A549 (cell line): ENCODE data around the gene PAM16.

Source experiments
- CTCF ChIP-seq: fragments of >200 bp; sonication (Bioruptor Twin); formaldehyde crosslinking; IDR thresholded peaks from 3 replicates; pipeline ENCODE4 v1.5.1; 2016
- EHMT2 ChIP-seq: fragments of 200-600 bp; sonication (generic); IDR thresholded peaks from 2 replicates; pipeline ENCODE4 v1.6.1; 2016; ENCODE audit warnings: antibody characterized with exemption, low read depth, mild to moderate bottlenecking, moderate library complexity
- EP300 ChIP-seq, 2 experiments: fragments of >200 bp; sonication (Bioruptor Twin); formaldehyde crosslinking; IDR thresholded peaks; 2 replicates in 1 of 2; 3 replicates in 1 of 2; pipeline ENCODE4 v1.6.1; 2016 to 2017
- RAD21 ChIP-seq, 2 experiments: fragments of >200 bp in 1 of 2; sonication (Bioruptor Twin) in 1 of 2; formaldehyde crosslinking in 1 of 2; IDR thresholded peaks in 1 of 2; conservative IDR thresholded peaks in 1 of 2; 2 replicates in 1 of 2; 3 replicates in 1 of 2; pipeline ENCODE4 v1.6.1; 2012 to 2018; ENCODE audit warnings: inconsistent platforms in 1 of 2
- TF ChIP-seq, protein P1 (sequence below): fragments of 200-600 bp; sonication (generic); IDR thresholded peaks from 2 replicates; pipeline ENCODE4 v1.6.1; 2016; ENCODE audit warnings: antibody characterized with exemption, mild to moderate bottlenecking, moderate library complexity
- TF ChIP-seq, protein P2 (sequence below): IDR thresholded peaks from 2 replicates; pipeline ENCODE4 v1.6.1; 2012; ENCODE audit warnings: low read depth, borderline replicate concordance
- TF ChIP-seq, protein P3 (sequence below): IDR thresholded peaks from 2 replicates; pipeline ENCODE4 v1.6.1; 2012

- TF ChIP-seq, protein P1, sequence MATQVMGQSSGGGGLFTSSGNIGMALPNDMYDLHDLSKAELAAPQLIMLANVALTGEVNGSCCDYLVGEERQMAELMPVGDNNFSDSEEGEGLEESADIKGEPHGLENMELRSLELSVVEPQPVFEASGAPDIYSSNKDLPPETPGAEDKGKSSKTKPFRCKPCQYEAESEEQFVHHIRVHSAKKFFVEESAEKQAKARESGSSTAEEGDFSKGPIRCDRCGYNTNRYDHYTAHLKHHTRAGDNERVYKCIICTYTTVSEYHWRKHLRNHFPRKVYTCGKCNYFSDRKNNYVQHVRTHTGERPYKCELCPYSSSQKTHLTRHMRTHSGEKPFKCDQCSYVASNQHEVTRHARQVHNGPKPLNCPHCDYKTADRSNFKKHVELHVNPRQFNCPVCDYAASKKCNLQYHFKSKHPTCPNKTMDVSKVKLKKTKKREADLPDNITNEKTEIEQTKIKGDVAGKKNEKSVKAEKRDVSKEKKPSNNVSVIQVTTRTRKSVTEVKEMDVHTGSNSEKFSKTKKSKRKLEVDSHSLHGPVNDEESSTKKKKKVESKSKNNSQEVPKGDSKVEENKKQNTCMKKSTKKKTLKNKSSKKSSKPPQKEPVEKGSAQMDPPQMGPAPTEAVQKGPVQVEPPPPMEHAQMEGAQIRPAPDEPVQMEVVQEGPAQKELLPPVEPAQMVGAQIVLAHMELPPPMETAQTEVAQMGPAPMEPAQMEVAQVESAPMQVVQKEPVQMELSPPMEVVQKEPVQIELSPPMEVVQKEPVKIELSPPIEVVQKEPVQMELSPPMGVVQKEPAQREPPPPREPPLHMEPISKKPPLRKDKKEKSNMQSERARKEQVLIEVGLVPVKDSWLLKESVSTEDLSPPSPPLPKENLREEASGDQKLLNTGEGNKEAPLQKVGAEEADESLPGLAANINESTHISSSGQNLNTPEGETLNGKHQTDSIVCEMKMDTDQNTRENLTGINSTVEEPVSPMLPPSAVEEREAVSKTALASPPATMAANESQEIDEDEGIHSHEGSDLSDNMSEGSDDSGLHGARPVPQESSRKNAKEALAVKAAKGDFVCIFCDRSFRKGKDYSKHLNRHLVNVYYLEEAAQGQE, result no peak
- TF ChIP-seq CTCF (no peak), EP300 (IDR thresholded peaks at IDR 0.05) (no peak), RAD21 (conservative IDR thresholded peaks at IDR 0.05 in 1 of 2, IDR thresholded peaks at IDR 0.05 in 1 of 2) (no peak), EHMT2 (no peak)
- TF ChIP-seq, protein P2, sequence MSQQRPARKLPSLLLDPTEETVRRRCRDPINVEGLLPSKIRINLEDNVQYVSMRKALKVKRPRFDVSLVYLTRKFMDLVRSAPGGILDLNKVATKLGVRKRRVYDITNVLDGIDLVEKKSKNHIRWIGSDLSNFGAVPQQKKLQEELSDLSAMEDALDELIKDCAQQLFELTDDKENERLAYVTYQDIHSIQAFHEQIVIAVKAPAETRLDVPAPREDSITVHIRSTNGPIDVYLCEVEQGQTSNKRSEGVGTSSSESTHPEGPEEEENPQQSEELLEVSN, result no peak
- TF ChIP-seq, protein P3, sequence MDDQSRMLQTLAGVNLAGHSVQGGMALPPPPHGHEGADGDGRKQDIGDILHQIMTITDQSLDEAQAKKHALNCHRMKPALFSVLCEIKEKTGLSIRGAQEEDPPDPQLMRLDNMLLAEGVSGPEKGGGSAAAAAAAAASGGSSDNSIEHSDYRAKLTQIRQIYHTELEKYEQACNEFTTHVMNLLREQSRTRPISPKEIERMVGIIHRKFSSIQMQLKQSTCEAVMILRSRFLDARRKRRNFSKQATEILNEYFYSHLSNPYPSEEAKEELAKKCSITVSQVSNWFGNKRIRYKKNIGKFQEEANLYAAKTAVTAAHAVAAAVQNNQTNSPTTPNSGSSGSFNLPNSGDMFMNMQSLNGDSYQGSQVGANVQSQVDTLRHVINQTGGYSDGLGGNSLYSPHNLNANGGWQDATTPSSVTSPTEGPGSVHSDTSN, result no peak
Observed at GRCh38 chr16:4344983-4345835, 5.9 kb downstream of the PAM16 start.
